ENCODE data around the gene NYNRIN. TPM values are rescaled to one million over a fixed set of nuclear protein-coding genes. Genes with fewer than 3 reads are reported as not detected.

NYNRIN gene
- total and polyA plus RNA-seq, 2 of the 4 experiments (the other 2 are of a cell fraction) = 2.2 to 5.4 TPM

DNA sequence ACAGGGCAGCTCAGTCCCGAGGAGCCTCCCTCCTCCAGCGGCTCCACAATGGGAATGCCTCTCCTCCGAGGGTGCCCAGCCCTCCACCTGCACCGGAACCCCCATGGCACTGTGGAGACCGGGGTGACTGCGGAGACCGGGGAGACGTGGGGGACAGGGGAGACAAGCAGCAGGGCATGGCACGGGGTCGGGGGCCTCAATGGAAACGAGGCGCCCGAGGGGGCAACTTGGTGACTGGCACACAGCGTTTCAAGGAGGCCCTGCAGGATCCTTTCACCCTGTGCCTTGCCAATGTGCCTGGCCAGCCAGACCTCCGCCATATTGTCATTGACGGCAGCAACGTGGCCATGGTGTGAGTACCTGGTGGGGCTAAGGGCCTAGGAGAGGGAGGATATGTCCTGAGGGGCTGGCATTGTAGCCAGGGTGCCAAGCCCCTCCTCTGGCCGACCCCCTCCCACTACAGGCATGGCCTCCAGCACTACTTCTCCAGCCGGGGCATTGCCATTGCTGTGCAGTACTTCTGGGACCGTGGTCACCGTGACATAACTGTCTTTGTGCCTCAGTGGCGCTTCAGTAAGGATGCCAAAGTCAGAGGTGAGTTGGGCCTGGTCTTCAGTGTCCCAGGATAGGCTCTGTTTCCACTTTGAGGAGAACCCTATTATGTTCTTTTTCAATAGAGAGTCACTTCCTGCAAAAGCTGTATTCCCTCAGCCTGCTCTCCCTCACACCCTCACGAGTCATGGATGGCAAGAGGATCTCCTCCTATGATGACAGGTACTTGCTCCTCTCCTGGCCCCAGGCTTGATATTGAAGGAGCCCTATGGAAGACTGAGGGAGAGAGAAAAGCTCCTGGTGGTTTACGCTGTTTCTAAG is 33.7 kb downstream of the NYNRIN start:
- peak overlapping the region; percentile 54; the same call in 1 of the 2 replicates for H3K9ac ChIP-seq (ENCODE audit: low read depth, low read length)
- peaks cover 34% of the 10 kb centered on the region for H3K36me3 ChIP-seq (ENCODE audit: control insufficient read depth, insufficient read depth, low read length)
- H3K4ac ChIP-seq (ENCODE audit: low read depth, low read length) = no peak overlapping the region
- WGBS, 2 experiments (ENCODE audit: extremely low coverage in 2 of 2, insufficient read length in 1 of 2) = 91% methylated on average over 6 of the region's 24 CpGs; no CpG with 5 or more reads in 1 of the 2 experiments
- H3K4me3 ChIP-seq (ENCODE audit: insufficient read depth, low read depth, low read length) = no peak overlapping the region
- peak overlapping the region; percentile 70 for H2AFZ ChIP-seq (replicated peaks; ENCODE audit: low read length, poor library complexity)
- peak overlapping the region; percentile 70; the same call in 1 of the 2 replicates for H2AK5ac ChIP-seq (ENCODE audit: low read depth, low read length)
- no peak overlapping the region for H4K91ac ChIP-seq (ENCODE audit: insufficient read depth, low read depth, low read length)
- no peak overlapping the region for H3K18ac ChIP-seq (ENCODE audit: low read depth, low read length)
- H3K56ac ChIP-seq (ENCODE audit: extremely low read depth, insufficient read depth, low read length) = no peak overlapping the region
- TF ChIP-seq USF2 (IDR thresholded peaks at IDR 0.05; ENCODE audit: low read depth, low read length) = no peak
- no peak for TF ChIP-seq RCOR1 (IDR thresholded peaks at IDR 0.05; ENCODE audit: insufficient replicate concordance, low read length)
- no peak for TF ChIP-seq BHLHE40 (IDR thresholded peaks at IDR 0.05; ENCODE audit: low read depth, low read length)
- no peak for TF ChIP-seq CTCF (conservative IDR thresholded peaks at IDR 0.05; ENCODE audit: low read depth, low read length)
- no peak for TF ChIP-seq SMC3 (IDR thresholded peaks at IDR 0.05; ENCODE audit: low read depth, low read length)
- no peak for TF ChIP-seq ELK1 (IDR thresholded peaks at IDR 0.05; ENCODE audit: borderline replicate concordance, low read depth, low read length)
- no peak for TF ChIP-seq MAFK (IDR thresholded peaks at IDR 0.05; ENCODE audit: low read depth, low read length)
- TF ChIP-seq FOS (IDR thresholded peaks at IDR 0.05; ENCODE audit: low read depth, low read length) = no peak
- TF ChIP-seq POLR2A (IDR thresholded peaks at IDR 0.05; ENCODE audit: low read depth, low read length) = no peak
- TF ChIP-seq RFX5 (IDR thresholded peaks at IDR 0.05; ENCODE audit: low read depth, low read length) = no peak
- no peak for TF ChIP-seq MAZ (IDR thresholded peaks at IDR 0.05; ENCODE audit: borderline replicate concordance, low read depth, low read length)
- no peak for TF ChIP-seq NFE2L2 (IDR thresholded peaks at IDR 0.05; ENCODE audit: low read depth, low read length)
- H3K4me1 ChIP-seq (ENCODE audit: control insufficient read depth, insufficient read depth, low read length) = peaks cover 18% of the 10 kb centered on the region; the same call in 1 of the 2 replicates
- dilution Hi-C loops (cut with HindIII; ENCODE audit: low sequenced_read_pairs, unreplicated experiment) = no loop called here
- peak overlapping the region; percentile 11 for H2BK5ac ChIP-seq (ENCODE audit: low read depth, low read length, poor library complexity, severe bottlenecking)
- H3K79me1 ChIP-seq (ENCODE audit: low read depth in 1 of 2, low read length in 2 of 2) = peaks cover 22 to 48% of the 10 kb centered on the region in 2 experiments
- H4K5ac ChIP-seq (ENCODE audit: low read depth, low read length) = no peak overlapping the region
- H3K23ac ChIP-seq (ENCODE audit: low read depth, low read length) = no peak overlapping the region
- H2BK15ac ChIP-seq (ENCODE audit: low read depth, low read length) = no peak overlapping the region
- intact Hi-C loops (cut with micrococcal nuclease) = loop anchor here (10.0 kb wide), 1 partner anchor 218 kb away; the partner anchor contains the start of genes CHMP4A and MDP1
- no peak overlapping the region for H2BK120ac ChIP-seq (ENCODE audit: low read depth, low read length)
- ChIA-PET CTCF (interaction anchor here (0.6 to 3.3 kb wide), 16 partner anchors 9 to 1310 kb away, joined by 3 to 63 read pairs (median 5); partner anchors contain the start of genes ADCY4, CIDEB and NYNRIN), POLR2A (ENCODE audit: unreplicated experiment) (interaction anchor here (0.9 kb wide), 1 partner anchor 66 kb away, joined by 6 read pairs; no protein-coding TSS in a partner anchor)
- ATAC-seq (ENCODE audit: low read depth) (no peak), DNase-seq (peak; percentile 26)
- BruUV-seq (replicated peaks) = no TSS peak
- H3K9me3 ChIP-seq (ENCODE audit: control insufficient read depth, insufficient read depth, low read length) = no peaks in the 10 kb centered on the region
- no peak overlapping the region for H3K14ac ChIP-seq (replicated peaks; ENCODE audit: low read depth, low read length)
- H3K4me2 ChIP-seq (ENCODE audit: low read depth, low read length) = peak overlapping the region; percentile 73; the same call in 1 of the 2 replicates
- in situ Hi-C loops (cut with MboI; ENCODE audit: low sequenced_read_pairs) = loop anchor here (10.0 to 25.0 kb wide), 4 partner anchors 68 to 1120 kb away; partner anchors contain the start of genes BCL2L2, FITM1, GMPR2 and NEDD8
- H4K20me1 ChIP-seq (ENCODE audit: insufficient read depth, low read length) = peaks cover 30% of the 10 kb centered on the region
- no peak overlapping the region for H2BK20ac ChIP-seq (ENCODE audit: low read depth, low read length)
- H4K8ac ChIP-seq (ENCODE audit: low read depth in 2 of 2, low read length in 2 of 2) = no peak overlapping the region; a peak in 1 of 4 replicates
- H3K27ac ChIP-seq (ENCODE audit: insufficient read depth, low read length) = no peak overlapping the region
- H3K9me1 ChIP-seq (ENCODE audit: insufficient read depth, low read length) = peaks cover 5% of the 10 kb centered on the region
- H3K27me3 ChIP-seq (ENCODE audit: control insufficient read depth, insufficient read depth, low read length) = no peaks in the 10 kb centered on the region
- peak overlapping the region; percentile 100 for H2AK9ac ChIP-seq (replicated peaks; ENCODE audit: low read depth, low read length, poor library complexity)

All from IMR-90 (cell line).